ENCODE measurements around the gene HMGB4.

HMGB4 gene

GRCh38 chr1:33848205-33848937 lies 15.5 kb upstream of the HMGB4 start:
- Histone ChIP-seq H3K27ac (ENCODE audit: low read depth, low read length) (no peak overlapping the region), H3K36me3 (ENCODE audit: insufficient read depth, low read length) (no peaks in the 10 kb centered on the region), H3K4me1 (ENCODE audit: insufficient read depth, low read length) (no peaks in the 10 kb centered on the region), H3K4me3 (ENCODE audit: low read depth in 1 of 2, low read length in 2 of 2) (no peak overlapping the region), H3K9ac (ENCODE audit: low read length) (no peak overlapping the region), H3K27me3 (ENCODE audit: control insufficient read depth in 1 of 2, insufficient read depth in 2 of 2, low read length in 2 of 2) (no peaks in the 10 kb centered on the region), H3K9me3 (ENCODE audit: low read length) (no peaks in the 10 kb centered on the region)

- Histone ChIP-seq H3K9me3 (ENCODE audit: low read length) (no peaks in the 10 kb centered on the region), H3K36me3 (ENCODE audit: insufficient read depth, low read length) (no peaks in the 10 kb centered on the region), H3K4me3 (ENCODE audit: low read depth in 1 of 2, low read length in 2 of 2) (no peak overlapping the region), H3K9ac (ENCODE audit: low read length) (no peak overlapping the region), H3K4me1 (ENCODE audit: insufficient read depth, low read length) (no peaks in the 10 kb centered on the region), H3K27me3 (ENCODE audit: control insufficient read depth in 1 of 2, insufficient read depth in 2 of 2, low read length in 2 of 2) (no peaks in the 10 kb centered on the region), H3K27ac (ENCODE audit: low read depth, low read length) (no peak overlapping the region)
These were observed 14.7 kb upstream of the HMGB4 start for GRCh38 chr1:33849211-33849610.

GRCh38 chr1:33850481-33850880 lies 13.4 kb upstream of the HMGB4 start:
- Histone ChIP-seq H3K27ac (ENCODE audit: low read depth, low read length) (no peak overlapping the region), H3K4me1 (ENCODE audit: insufficient read depth, low read length) (no peaks in the 10 kb centered on the region), H3K9ac (ENCODE audit: low read length) (no peak overlapping the region), H3K9me3 (ENCODE audit: low read length) (no peaks in the 10 kb centered on the region), H3K27me3 (ENCODE audit: control insufficient read depth in 1 of 2, insufficient read depth in 2 of 2, low read length in 2 of 2) (no peaks in the 10 kb centered on the region), H3K36me3 (ENCODE audit: insufficient read depth, low read length) (no peaks in the 10 kb centered on the region), H3K4me3 (ENCODE audit: low read depth in 1 of 2, low read length in 2 of 2) (no peak overlapping the region)

GRCh38 chr1:33852711-33853110 lies 11.2 kb upstream of the HMGB4 start:
- H3K27me3 ChIP-seq (ENCODE audit: control insufficient read depth in 1 of 2, insufficient read depth in 2 of 2, low read length in 2 of 2): no peaks in the 10 kb centered on the region
- no peaks in the 10 kb centered on the region for H3K4me1 ChIP-seq (ENCODE audit: insufficient read depth, low read length)
- H3K9ac ChIP-seq (ENCODE audit: low read length): no peak overlapping the region
- H3K4me3 ChIP-seq (ENCODE audit: low read depth in 1 of 2, low read length in 2 of 2): no peak overlapping the region
- H3K9me3 ChIP-seq (ENCODE audit: low read length): no peaks in the 10 kb centered on the region
- no peaks in the 10 kb centered on the region for H3K36me3 ChIP-seq (ENCODE audit: insufficient read depth, low read length)
- H3K27ac ChIP-seq (ENCODE audit: low read depth, low read length): no peak overlapping the region

GRCh38 chr1:33853431-33853830 lies 10.4 kb upstream of the HMGB4 start:
- H3K4me1 ChIP-seq (ENCODE audit: insufficient read depth, low read length): no peaks in the 10 kb centered on the region
- H3K9me3 ChIP-seq (ENCODE audit: low read length): no peaks in the 10 kb centered on the region
- H3K27ac ChIP-seq (ENCODE audit: low read depth, low read length): no peak overlapping the region
- no peak overlapping the region for H3K4me3 ChIP-seq (ENCODE audit: low read depth in 1 of 2, low read length in 2 of 2)
- H3K27me3 ChIP-seq (ENCODE audit: control insufficient read depth in 1 of 2, insufficient read depth in 2 of 2, low read length in 2 of 2): no peaks in the 10 kb centered on the region
- no peaks in the 10 kb centered on the region for H3K36me3 ChIP-seq (ENCODE audit: insufficient read depth, low read length)
- no peak overlapping the region for H3K9ac ChIP-seq (ENCODE audit: low read length)

GRCh38 chr1:33854091-33854490 lies 9.8 kb upstream of the HMGB4 start:
- Histone ChIP-seq H3K27me3 (ENCODE audit: control insufficient read depth in 1 of 2, insufficient read depth in 2 of 2, low read length in 2 of 2) (no peaks in the 10 kb centered on the region), H3K4me3 (ENCODE audit: low read depth in 1 of 2, low read length in 2 of 2) (no peak overlapping the region), H3K36me3 (ENCODE audit: insufficient read depth, low read length) (no peaks in the 10 kb centered on the region), H3K9ac (ENCODE audit: low read length) (no peak overlapping the region), H3K27ac (ENCODE audit: low read depth, low read length) (no peak overlapping the region), H3K4me1 (ENCODE audit: insufficient read depth, low read length) (no peaks in the 10 kb centered on the region), H3K9me3 (ENCODE audit: low read length) (no peaks in the 10 kb centered on the region)

GRCh38 chr1:33860671-33861070 lies 3.2 kb upstream of the HMGB4 start:
- Histone ChIP-seq H3K9me3 (ENCODE audit: low read length) (no peaks in the 10 kb centered on the region), H3K4me1 (ENCODE audit: insufficient read depth, low read length) (no peaks in the 10 kb centered on the region), H3K4me3 (ENCODE audit: low read depth in 1 of 2, low read length in 2 of 2) (no peak overlapping the region), H3K27me3 (ENCODE audit: control insufficient read depth in 1 of 2, insufficient read depth in 2 of 2, low read length in 2 of 2) (no peaks in the 10 kb centered on the region), H3K27ac (ENCODE audit: low read depth, low read length) (no peak overlapping the region), H3K9ac (ENCODE audit: low read length) (no peak overlapping the region), H3K36me3 (ENCODE audit: insufficient read depth, low read length) (no peaks in the 10 kb centered on the region)

GRCh38 chr1:33864460-33865389 lies 846 bp downstream of the HMGB4 start:
- Histone ChIP-seq H3K4me1 (ENCODE audit: insufficient read depth, low read length) (no peaks in the 10 kb centered on the region), H3K27ac (ENCODE audit: low read depth, low read length) (no peak overlapping the region), H3K9me3 (ENCODE audit: low read length) (no peaks in the 10 kb centered on the region), H3K27me3 (ENCODE audit: control insufficient read depth in 1 of 2, insufficient read depth in 2 of 2, low read length in 2 of 2) (no peaks in the 10 kb centered on the region), H3K4me3 (ENCODE audit: low read depth in 1 of 2, low read length in 2 of 2) (no peak overlapping the region), H3K9ac (ENCODE audit: low read length) (no peak overlapping the region), H3K36me3 (ENCODE audit: insufficient read depth, low read length) (no peaks in the 10 kb centered on the region)

GRCh38 chr1:33866281-33866680 lies 2.4 kb downstream of the HMGB4 start:
- H3K9ac ChIP-seq (ENCODE audit: low read length): no peak overlapping the region
- H3K27me3 ChIP-seq (ENCODE audit: control insufficient read depth in 1 of 2, insufficient read depth in 2 of 2, low read length in 2 of 2): no peaks in the 10 kb centered on the region
- H3K9me3 ChIP-seq (ENCODE audit: low read length): no peaks in the 10 kb centered on the region

GRCh38 chr1:33867684-33868083 lies 3.8 kb downstream of the HMGB4 start:
- Histone ChIP-seq H3K36me3 (ENCODE audit: insufficient read depth, low read length) (no peaks in the 10 kb centered on the region), H3K4me3 (ENCODE audit: low read depth in 1 of 2, low read length in 2 of 2) (no peak overlapping the region), H3K27ac (ENCODE audit: low read depth, low read length) (no peak overlapping the region)

More at GRCh38 chr1:33866281-33866680, 2.4 kb downstream of the HMGB4 start:
- no peaks in the 10 kb centered on the region for H3K4me1 ChIP-seq (ENCODE audit: insufficient read depth, low read length)
- H3K36me3 ChIP-seq (ENCODE audit: insufficient read depth, low read length): no peaks in the 10 kb centered on the region
- no peak overlapping the region for H3K4me3 ChIP-seq (ENCODE audit: low read depth in 1 of 2, low read length in 2 of 2)
- H3K27ac ChIP-seq (ENCODE audit: low read depth, low read length): no peak overlapping the region

GRCh38 chr1:33872275-33872674 lies 8.4 kb downstream of the HMGB4 start:
- no peaks in the 10 kb centered on the region for H3K27me3 ChIP-seq (ENCODE audit: control insufficient read depth in 1 of 2, insufficient read depth in 2 of 2, low read length in 2 of 2)

More at GRCh38 chr1:33867684-33868083, 3.8 kb downstream of the HMGB4 start:
- Histone ChIP-seq H3K9ac (ENCODE audit: low read length) (no peak overlapping the region), H3K27me3 (ENCODE audit: control insufficient read depth in 1 of 2, insufficient read depth in 2 of 2, low read length in 2 of 2) (no peaks in the 10 kb centered on the region), H3K9me3 (ENCODE audit: low read length) (no peaks in the 10 kb centered on the region), H3K4me1 (ENCODE audit: insufficient read depth, low read length) (no peaks in the 10 kb centered on the region)

More at GRCh38 chr1:33872275-33872674, 8.4 kb downstream of the HMGB4 start:
- Histone ChIP-seq H3K4me1 (ENCODE audit: insufficient read depth, low read length) (no peaks in the 10 kb centered on the region), H3K36me3 (ENCODE audit: insufficient read depth, low read length) (no peaks in the 10 kb centered on the region), H3K4me3 (ENCODE audit: low read depth in 1 of 2, low read length in 2 of 2) (no peak overlapping the region), H3K27ac (ENCODE audit: low read depth, low read length) (no peak overlapping the region), H3K9me3 (ENCODE audit: low read length) (no peaks in the 10 kb centered on the region), H3K9ac (ENCODE audit: low read length) (no peak overlapping the region)
